ENCODE data around the gene CHI3L2.

The CHI3L2 gene

DNA sequence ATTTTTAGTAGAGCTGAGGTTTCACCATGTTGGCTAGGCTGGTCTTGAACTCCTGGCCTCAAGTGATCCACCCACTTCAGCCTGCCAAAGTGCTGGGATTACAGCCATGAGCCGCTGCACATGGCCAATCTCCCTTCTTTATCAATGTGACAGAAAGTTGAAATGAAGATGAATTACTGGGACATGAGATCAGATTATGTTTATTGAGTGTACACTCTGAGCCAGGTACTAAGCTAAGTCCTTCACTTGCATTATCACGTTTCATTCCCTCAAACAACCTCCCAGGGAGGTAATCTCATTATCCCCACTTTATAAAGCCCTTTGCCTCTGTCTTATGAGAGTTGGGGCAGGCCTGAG, 6.3 kb upstream of the CHI3L2 start:
- no peak for DNase-seq (ENCODE audit: low spot score)

DNA sequence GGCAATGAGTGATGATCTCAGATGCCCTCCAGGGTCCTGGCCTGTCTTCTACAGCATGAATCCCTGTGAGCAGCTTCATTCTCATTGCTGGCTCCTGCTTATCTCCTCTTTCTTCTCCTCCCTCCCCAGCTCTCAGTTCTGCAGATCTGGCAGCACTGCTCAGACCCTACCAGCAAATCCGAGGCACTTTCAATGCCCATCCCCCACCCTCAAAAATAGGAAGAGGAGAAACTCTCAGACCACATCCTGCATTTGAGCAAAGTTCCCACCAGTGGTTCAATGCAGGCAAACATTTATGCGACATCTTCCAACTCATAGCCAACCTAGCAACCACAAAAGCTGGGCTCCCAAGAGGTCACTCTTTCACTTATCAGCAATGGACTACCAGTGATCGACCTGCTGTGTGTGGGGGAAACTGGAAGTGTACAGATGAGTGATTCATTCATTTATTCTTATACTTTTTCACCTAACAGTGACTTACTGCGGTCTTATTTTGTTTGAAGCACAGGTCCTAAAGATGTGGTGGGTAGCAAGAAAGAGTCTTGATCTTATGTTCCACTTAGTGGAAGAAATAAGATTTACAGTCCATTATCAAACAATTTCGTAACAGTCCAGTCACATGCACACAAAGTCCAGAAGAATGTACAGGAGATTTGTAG, 5.8 kb upstream of the CHI3L2 start:
- DNase-seq (ENCODE audit: low spot score): no peak

DNA sequence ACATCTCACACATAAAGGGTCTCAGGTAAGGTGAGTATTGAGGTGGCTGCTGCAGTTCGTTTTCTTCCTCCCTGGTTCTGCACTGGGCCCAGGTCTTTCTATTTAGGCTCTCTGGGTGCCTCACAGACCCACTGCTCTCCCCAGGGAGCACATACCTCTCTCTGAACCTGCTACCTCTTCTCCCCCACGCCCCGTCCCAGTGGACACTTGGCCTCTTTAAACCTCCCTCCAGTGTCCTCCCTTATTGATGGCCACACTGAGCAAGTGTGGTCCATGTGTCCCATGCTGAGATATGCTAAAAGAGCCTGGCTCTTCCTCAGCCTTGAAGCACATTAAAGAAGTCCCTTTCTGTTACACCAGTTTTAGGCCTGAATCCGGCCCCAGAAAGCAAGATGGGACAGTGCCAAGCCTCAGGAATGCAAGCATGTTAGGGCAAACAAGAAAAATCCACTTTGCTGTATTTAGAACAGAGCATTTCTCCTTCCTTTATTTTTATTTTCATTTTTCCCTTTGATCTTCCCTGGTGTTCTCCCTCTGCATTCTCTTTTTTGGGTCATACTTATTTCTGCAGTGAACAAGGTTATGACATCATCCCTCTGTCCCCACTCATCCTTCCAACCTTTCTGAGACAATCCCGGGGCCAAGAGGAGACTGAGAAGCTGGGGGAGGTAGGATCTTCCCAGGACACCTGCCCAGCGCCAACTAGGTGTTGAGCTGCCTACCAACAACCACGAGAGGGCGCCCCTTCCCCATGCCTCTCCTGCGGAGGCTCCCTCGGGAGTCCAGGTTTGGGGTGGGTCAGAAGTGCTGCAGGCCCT, 5.0 kb upstream of the CHI3L2 start:
- peak; percentile 73 for DNase-seq (ENCODE audit: low spot score)

DNA sequence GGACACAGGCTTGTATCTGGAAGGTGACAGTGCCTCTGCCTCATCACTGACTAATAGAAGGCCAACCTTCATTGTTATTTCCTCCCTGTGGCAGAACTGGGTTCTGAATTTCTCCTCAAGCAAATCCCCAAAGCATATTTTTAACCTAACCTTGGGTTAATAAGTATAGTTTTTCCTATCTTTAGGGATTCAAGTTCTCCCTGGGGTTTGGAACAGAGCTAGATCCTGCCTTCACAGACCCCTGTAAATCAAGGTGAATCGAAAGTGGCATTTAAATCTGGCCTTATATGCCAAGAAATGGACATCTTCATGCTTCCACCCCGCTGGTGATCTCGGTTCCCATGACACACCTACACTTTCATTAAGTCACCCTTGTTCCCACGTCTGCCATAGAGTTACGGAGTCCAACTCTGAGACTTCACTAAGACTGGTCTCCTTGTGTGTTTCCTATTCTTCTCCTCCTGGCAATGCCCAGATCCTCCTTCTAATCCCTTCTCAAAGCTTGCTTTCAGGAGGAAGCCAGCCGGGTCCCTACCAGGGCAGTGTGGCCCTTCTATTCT, 4.3 kb upstream of the CHI3L2 start:
- no peak for DNase-seq (ENCODE audit: low spot score)

DNA sequence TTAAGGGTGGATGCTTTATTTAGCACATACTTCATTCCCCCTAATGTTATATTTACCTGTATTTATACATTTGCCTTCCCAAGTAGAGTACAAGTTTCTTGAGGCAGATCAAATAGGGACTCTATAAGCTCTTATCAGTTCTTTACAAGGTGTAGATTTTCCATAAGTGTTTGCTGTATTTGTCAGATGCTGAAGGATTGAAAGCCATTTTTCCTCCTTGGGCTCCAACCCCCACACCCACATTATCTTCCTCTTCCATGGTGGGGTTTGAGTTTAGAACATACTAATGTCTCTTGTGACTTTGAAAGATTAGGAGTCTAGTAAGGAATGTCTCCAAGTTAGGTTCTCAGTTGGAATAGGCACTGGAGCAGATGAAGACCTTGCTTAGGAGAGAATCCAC, 2.4 kb upstream of the CHI3L2 start:
- DNase-seq (ENCODE audit: low spot score): no peak

DNA sequence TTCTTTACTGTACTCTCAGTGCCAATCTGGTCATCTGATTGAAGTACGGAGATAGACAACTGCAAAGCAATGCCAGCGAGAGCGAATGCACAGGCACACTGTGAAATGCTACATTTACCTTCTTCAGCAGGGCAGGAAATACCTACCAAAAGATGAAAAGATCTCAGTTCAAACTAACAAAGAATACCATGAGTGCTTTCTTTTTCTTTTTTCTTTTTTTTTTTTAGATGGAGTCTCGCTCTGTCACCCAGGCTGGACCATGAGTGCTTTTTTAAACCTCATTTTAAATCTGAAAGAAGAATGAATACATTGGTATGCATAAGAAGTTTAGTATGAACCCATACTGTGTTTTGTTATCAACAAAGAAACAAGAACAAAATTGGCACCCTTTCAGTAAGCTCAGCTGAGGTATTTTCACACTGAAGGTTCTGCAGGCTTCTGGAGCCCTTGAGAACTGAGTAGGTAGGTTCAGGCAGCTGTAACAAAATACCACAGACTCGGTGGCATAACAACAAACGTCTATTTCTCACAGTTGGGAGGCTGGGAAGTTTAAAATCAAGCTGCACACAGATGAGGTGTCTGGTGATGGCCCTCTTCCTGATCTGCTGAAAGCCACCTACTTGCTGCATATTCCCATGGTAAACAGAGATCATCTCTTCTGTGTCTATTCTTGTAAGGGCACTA, 1.7 kb upstream of the CHI3L2 start:
- no peak for DNase-seq (ENCODE audit: low spot score)

DNA sequence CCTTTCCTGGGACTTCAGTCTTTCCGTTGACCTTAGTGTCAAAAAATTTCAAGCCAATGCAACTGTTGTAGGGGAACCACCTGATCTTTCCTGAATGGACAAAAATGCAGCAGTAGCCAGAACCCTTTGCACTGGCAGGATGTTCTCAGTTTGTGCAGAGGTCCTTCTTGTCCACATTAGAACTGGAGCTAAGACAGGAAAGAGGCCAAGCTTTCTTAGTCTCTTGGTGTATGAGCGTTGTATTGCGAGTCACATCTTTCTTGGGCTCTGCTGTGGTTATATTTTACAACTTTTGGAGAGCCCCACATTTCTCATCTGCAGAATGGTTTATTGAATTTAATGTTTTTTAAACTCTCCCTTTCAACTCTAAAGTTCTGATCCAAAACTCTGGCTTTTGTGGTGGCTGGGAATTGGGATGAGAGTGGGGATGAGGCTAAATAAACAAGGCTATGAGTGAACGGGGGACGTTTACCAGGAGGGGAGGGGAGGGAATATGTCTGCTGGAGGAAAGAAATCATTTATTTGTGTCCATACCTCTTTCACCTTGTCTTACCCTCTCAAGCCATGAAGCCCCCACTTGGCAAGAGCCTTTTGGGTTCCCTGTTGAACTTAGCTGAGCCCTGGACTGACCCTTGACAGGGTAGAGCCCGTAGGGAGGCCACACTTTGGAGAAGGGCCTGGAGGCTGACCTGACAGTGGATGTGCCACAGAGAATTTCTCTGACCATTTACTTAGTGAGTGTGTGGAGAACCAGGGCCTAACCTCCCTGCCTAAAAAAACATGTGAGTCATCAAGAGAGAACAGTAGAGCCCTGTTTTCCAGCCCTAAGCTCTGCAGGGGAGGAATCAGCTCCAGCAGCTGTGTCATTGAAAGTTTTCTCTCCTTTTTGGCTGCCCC, 586 bp downstream of the CHI3L2 start:
- DNase-seq (ENCODE audit: low spot score): no peak

DNA sequence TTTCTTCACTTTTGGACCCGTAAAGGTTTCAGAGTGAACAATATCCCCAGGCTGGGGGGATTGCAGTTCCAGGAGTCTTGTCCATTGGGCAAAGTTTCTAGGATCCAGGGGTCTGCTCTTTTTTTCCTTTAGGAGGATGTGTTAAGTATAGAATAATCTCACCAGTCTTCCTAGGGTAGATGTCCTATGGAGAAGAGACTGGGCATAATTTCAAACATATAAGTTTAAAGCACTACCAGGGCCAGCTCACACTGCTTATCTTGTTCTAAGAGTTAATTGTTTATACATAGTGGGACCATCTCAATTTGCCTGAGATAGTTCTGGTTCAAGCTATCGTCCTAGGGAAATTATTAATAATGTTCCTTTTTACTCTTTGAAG, 1.2 kb downstream of the CHI3L2 start:
- no peak for DNase-seq (ENCODE audit: low spot score)

DNA sequence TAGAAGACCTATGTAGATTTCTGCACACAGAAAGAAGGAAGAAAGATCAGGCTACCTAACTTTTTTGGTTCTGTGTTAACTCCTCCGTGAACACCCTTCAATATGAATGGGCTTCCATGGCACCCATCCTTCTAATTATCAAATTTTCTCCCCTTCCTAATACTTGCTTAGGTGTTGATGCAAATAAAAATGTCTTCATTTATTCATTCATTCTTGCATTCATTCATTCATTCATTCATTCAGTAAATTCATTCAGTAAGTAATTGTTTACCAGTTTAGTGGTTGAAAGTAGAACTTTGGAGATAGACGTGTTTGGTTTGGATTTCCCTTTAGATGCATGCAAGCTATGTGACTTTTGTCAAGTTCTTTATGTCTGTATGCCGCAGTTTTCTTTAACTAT, 4.6 kb downstream of the CHI3L2 start:
- no peak for DNase-seq (ENCODE audit: low spot score)

DNA sequence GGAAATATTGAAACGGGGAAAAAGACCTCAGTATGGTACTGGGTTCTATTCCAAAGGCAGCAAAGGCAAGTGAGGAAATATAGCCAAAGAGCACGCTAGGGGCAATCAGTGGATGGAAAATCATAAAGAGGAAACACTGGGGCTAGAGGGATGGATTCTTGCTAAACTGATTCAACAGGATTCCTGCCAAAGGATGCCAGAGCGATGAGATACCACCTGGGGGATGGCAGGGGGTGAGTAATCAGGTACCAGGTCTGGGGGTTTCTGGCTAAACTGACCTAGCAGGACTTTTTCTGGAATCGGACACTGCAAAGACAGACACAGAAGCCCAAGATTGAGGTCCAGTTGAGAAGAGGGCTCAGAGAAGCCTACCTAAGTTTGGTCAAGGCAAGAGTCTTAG, 6.7 kb downstream of the CHI3L2 start:
- no peak for DNase-seq (ENCODE audit: low spot score)

DNA sequence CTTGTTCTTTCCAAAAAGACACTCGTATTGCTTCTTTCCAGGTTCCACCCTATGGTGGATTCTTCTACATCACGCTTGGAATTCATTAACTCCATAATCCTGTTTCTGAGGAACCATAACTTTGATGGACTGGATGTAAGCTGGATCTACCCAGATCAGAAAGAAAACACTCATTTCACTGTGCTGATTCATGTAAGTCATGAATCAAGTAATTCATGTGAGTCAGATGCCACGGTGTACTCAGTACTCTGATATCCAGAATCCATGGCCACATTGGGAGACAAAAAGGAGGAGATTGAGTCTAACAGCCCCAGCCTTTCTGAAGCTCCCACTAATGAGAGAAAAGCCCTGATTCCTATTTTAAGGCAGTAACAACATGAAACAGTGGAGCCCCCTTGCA, 7.4 kb downstream of the CHI3L2 start:
- peak; percentile 47 for DNase-seq (ENCODE audit: low spot score)

DNA sequence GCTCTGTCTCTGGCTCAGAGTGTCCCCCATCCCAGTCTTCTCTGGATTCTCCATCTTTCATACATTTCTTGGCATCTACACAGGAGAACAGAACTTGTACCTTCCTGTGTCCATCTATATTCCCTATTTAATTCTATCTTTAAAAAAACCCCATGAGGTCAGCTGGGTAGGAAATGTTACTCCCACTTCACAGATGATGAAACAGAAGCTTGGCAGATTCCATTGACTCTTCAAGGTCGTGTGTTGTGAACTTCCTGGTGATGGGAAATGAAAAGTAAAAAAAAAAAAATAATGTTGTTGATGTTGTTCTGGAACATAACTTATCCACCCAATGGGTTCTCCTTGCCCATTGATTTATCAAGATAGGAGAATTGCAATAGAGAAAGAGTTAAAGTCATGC, 8.9 kb downstream of the CHI3L2 start:
- DNase-seq (ENCODE audit: low spot score): no peak

DNA sequence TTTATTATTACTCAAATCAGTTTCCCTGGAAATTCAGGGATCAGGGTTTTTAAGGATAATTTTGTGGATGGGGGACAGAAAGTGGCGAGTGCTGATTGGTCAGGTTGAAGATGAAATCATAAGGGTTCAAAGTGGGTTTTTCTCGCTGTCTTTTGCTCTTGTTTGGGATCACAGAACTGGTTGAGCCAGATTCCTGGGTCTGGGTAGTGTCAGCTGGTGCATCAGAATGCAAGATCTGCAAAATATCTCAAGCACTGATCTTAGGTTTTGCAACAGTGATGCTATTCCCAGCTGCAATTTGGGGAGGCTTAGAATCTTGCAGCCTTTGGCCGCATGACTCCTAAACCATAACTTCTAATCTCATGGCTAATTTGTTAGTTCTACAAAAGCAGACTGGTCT, 9.3 kb downstream of the CHI3L2 start:
- DNase-seq (ENCODE audit: low spot score): no peak

DNA sequence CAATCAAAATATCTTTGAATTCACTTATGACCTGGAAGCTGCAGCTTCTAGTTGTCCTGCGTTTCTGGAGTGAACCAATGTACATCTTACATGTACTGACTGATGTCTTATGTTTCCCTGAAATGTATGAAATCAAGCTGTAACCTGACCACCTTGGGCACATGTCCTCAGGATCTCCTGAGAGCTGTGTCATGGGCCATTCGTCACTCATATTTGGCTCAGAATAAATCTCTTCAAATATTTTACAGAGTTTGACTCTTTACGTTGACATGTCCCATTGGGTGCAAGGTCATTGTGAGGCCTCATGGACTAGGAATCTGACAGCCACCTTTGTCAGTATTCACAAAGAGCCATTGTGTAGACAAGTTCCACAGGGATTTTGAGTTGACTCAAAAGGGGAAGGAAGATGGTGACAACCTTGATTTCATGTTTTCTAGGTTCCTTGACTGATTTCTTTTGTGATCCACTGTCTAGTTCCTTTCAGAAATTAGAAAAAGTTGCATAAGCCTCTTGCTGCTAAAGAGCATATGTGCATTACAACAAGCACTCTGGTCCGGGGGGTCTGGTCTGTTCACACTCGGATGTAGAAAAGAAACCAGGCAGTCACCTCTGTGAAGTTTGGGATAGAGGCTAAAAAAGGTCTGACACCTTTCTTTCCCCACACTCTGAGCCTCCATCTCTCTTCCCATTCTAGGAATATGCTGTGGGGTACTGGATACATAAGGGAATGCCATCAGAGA, 10.7 kb downstream of the CHI3L2 start:
- DNase-seq (ENCODE audit: low spot score): no peak

DNA sequence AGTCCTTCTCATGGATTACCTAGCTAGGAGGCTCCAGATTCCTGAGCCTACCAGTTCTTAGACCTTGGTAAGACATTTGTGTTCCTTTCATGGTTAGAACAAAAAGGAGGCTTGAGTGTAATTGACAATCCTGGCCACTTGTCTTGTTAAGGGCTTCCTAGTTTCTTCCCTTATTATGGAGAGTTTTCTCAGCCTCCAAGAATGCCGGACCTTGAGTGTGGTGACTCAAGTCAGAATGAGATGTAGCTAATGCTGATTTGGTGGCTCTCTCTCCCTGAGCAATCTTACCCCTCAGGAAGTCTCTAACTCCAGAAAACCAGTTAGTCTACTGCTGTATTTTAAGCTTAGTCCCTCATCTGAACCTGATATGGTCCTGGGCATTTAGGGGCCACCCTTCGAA, 14.3 kb downstream of the CHI3L2 start:
- peak; percentile 20 for DNase-seq (ENCODE audit: low spot score)

DNA sequence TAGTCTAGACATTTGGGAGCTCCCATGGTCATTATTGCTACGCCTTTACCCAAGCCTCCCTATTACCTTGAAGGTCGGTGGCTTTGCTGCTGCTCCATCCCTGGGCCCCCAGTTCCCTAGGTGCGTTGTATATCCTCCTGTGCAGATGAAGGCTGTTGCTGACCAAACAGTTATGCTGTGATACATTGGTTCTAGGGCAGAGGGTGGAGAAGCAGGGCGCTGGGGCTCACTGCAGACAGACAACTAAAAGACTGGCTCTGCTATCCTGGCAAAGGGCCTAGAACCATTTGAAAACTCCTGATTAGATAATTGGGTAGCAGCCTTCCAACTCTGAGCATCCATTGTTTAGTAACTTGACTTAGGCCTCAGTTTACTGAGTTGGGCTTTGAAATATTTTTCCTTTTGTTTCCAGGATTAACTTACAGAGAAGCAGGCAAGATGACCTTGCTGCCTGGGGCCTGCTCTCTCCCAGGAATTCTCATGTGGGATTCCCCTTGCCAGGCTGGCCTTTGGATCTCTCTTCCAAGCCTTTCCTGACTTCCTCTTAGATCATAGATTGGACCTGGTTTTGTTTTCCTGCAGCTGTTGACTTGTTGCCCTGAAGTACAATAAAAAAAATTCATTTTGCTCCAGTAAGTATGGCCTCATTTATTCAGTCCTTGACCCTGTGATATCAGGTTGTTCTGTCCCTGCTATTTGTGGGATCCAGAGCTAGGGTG, 15.5 kb downstream of the CHI3L2 start:
- no peak for DNase-seq (ENCODE audit: low spot score)

DNA sequence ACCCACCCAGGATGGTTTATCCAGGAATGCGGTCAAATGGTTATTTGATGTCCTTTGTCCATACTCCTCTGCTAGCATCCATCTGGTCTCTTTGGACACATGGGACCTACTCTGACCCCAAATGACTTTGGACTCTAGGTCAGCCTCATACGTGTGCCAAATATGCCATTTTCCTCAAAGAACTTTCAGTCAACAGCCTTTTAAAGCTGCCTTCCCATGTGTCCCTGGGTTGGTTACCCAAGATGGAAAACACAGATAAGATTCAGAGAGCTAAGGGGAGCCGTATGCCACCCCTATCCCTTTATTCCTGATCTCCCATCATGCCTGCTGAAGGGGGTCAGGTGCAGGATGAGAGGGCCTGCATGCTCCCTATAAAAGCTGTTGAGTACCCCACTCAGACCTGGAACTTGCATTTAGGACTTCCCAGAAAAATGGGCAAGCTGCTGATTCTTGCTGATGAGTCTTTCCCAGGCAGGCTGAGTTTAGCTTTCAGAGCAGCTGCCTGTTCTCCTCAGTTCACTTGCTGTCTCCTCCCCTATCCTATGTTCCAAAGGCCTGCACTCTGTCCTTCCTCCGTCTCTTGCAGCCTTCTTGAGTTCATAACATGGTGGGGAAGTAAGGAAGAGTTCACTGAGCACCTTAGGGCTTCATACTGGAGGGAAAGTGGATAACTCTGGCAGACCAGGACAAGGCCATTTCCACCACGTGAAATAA, 19.8 kb downstream of the CHI3L2 start:
- no peak for DNase-seq (ENCODE audit: low spot score)

DNA sequence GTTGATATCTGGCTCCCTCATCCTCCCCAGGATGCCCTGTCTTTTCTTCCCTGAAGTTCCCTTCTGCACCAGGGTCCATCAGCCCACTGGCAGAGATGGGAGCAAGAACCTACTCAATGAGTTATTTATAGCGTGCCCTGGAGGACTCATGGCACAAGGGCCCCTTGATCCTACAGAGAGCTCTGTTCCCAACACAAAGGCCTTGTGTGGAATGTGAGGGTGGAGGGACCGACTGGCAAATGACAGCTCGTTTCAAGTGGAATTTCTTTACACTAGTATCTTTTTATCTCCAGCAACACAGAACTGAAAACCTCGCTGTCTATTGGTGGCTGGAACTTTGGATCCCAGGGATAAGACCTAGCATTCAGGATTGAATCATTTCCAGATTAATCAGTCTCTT, 22.4 kb downstream of the CHI3L2 start:
- no peak for DNase-seq (ENCODE audit: low spot score)

DNA sequence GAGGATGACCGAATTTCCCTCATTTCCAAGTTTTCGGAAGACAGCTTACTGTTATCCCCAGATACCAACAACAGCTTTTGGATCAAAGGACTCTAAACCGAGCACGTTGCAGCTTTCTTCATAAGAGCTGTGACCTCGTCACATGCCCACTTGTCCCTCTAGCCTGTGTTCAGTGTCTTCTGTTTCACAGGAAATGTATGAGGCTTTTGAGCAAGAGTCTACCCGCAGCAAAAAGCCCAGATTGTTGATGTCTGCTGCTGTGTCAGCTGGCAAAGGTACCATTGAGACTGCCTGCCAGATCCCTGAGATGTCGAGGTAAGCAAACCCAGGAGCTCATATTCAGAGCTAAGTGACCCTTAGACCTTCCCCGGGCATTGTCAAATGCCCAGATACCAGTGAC, 24.1 kb downstream of the CHI3L2 start:
- DNase-seq (ENCODE audit: low spot score): no peak

DNA sequence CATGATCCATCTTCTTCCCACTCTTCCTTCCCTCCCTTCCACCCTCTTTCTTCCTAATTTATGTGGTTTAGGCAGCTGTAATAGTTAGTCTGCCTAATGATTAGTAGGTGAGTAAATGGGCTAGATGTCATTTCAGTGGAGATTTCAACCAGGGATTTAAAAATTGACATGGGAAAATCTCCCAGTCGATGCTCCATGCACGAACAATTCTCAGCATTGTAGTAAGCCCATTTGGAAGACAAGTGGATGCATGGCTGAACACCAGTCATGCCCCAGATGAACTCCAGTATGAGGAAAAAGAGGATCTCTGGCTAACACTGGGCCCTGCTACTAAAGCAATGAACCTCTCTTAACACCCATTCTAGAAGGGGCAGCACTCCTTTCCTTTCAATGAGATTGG, 25.3 kb downstream of the CHI3L2 start:
- no peak for DNase-seq (ENCODE audit: low spot score)

Measured in RKO (cell line).